ENCODE data around the gene SDCBP2. TPM values are rescaled to one million over a fixed set of nuclear protein-coding genes. Genes with fewer than 3 reads are reported as not detected.

The SDCBP2 gene
- total and polyA plus RNA-seq, 2 of the 13 experiments (the other 11 are each of a cell fraction or from before 2014, with no cell fraction given): 1.2 to 2.4 TPM

DNA sequence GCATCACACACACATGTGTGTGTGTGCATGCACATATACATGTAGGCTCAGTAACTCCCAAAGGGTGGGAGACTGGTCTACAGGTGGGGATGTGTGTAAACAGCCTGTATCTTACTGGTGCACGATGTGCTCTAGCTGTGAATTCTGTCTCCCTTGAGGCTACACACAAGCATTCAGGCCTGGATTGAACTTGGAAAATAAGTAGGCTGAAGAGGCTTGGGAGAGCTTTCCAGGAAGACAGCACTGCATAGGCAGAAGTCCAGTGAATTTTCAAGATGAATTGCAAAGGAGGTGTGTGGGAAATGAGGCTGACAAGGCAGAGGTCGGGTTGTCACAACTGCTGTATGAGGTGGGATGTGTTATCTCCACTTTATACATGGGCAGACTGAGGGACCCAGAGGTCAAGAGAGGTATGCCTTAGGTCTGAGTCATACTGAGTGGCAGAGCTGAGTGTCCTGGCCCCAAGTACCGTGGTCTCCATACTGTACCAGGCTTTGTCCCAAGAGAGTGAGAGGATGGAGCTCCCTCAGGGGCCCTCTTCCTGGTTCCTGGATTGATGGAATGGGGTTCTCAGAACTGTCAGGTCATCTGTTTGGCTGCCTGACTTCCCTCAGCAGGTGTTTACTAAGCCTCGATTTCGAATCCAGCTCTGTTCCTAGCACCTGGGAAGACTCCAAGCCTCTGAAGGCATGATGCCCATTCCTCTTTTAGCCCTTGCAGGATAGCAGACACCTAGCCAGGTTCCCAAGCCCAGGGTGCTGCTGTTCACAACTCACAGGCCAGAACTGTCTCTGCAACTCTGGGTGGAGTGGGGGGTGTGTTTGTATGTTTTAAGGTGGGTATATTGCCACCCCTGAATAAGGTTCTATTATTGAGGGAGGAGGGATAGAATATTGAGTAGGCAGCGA, 48.5 kb downstream of the SDCBP2 start:
- Histone ChIP-seq H3K79me2 (ENCODE audit: insufficient read depth, low read length) (no peaks in the 10 kb centered on the region), H3K27me3 (ENCODE audit: control insufficient read depth in 1 of 2, insufficient read depth in 2 of 2, low read length in 2 of 2) (peaks cover 9 to 59% of the 10 kb centered on the region in 2 experiments; a peak in 4 of 5 replicates), H2AFZ (ENCODE audit: low read length) (no peak overlapping the region), H3K4me3 (replicated peaks in 1 of 3; ENCODE audit: insufficient read depth in 1 of 3, low read depth in 2 of 3, low read length in 3 of 3) (no peak overlapping the region), H3K4me1 (ENCODE audit: insufficient read depth, low read length) (no peaks in the 10 kb centered on the region), H3K27ac (ENCODE audit: extremely low read length, insufficient read depth, low read length) (no peak overlapping the region), H3K9me3 (ENCODE audit: low read length) (no peaks in the 10 kb centered on the region), H3K36me3 (replicated peaks in 1 of 2; ENCODE audit: control insufficient read depth in 1 of 2, insufficient read depth in 2 of 2, low read length in 2 of 2) (no peaks in the 10 kb centered on the region), H3K9ac (ENCODE audit: insufficient read depth, low read depth, low read length) (no peak overlapping the region), H4K20me1 (ENCODE audit: insufficient read depth, low read length) (no peaks in the 10 kb centered on the region), H3K4me2 (ENCODE audit: low read depth, low read length) (no peak overlapping the region)
- in situ Hi-C loops (cut with HindIII; ENCODE audit: extremely low pct_ligation_motif_present, low pct_unique_long_range_greater_than_20kb): no loop called here
- TF ChIP-seq IRF2 (CRISPR knock-in tag; IDR thresholded peaks at IDR 0.05) (no peak), FOSL2 (CRISPR knock-in tag; IDR thresholded peaks at IDR 0.05) (peak; percentile 39), NR2F1 (CRISPR knock-in tag; IDR thresholded peaks at IDR 0.05) (0 out of 4 replicates have a peak, but pooled peaks of 1 of the 2 experiments have one; percentile 12), ISX (CRISPR knock-in tag; conservative IDR thresholded peaks at IDR 0.05) (no peak), REPIN1 (CRISPR knock-in tag; IDR thresholded peaks at IDR 0.05; ENCODE audit: borderline replicate concordance, low read depth) (no peak), ZNF337 (CRISPR knock-in tag; IDR thresholded peaks at IDR 0.05; ENCODE audit: borderline replicate concordance, low read depth) (no peak), KLF15 (CRISPR knock-in tag; IDR thresholded peaks at IDR 0.05; ENCODE audit: borderline replicate concordance) (no peak)
- TF ChIP-seq, protein P1, sequence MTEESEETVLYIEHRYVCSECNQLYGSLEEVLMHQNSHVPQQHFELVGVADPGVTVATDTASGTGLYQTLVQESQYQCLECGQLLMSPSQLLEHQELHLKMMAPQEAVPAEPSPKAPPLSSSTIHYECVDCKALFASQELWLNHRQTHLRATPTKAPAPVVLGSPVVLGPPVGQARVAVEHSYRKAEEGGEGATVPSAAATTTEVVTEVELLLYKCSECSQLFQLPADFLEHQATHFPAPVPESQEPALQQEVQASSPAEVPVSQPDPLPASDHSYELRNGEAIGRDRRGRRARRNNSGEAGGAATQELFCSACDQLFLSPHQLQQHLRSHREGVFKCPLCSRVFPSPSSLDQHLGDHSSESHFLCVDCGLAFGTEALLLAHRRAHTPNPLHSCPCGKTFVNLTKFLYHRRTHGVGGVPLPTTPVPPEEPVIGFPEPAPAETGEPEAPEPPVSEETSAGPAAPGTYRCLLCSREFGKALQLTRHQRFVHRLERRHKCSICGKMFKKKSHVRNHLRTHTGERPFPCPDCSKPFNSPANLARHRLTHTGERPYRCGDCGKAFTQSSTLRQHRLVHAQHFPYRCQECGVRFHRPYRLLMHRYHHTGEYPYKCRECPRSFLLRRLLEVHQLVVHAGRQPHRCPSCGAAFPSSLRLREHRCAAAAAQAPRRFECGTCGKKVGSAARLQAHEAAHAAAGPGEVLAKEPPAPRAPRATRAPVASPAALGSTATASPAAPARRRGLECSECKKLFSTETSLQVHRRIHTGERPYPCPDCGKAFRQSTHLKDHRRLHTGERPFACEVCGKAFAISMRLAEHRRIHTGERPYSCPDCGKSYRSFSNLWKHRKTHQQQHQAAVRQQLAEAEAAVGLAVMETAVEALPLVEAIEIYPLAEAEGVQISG (CRISPR knock-in tag; IDR thresholded peaks at IDR 0.05): no peak
- intact Hi-C loops (cut with micrococcal nuclease; ENCODE audit: unreplicated experiment): no loop called here
- no peak for FAIRE-seq
- CTCF ChIA-PET (ENCODE audit: low intra/inter-chr PET ratio, low total read pairs): no interaction called here
- 12% methylated on average over 6 of the region's 6 CpGs for WGBS (ENCODE audit: low lambda C conversion rate)
- DNase-seq (ENCODE audit: low spot score): no peak
- no TSS peak for BruUV-seq (replicated peaks)
- peak; percentile 61 for ATAC-seq
- POLR2A ChIA-PET: no interaction called here
